GM12873 (cell line): ENCODE results near the gene OCA2.

Experiments
- CTCF ChIP-seq: IDR thresholded peaks from 2 replicates; pipeline ENCODE4 v1.5.1; 2012; ENCODE audit warnings: low read depth, mild to moderate bottlenecking, moderate library complexity, low read length, control low read depth; ENCODE audit not compliant: insufficient read depth; ENCODE audit errors: missing control alignments

The OCA2 gene

GRCh38 chr15:28098766-28099554, at the start of gene OCA2:
Gene OCA2 (minus strand): TSS chr15:28099315. CDS start chr15:28081874, 17,441 bp downstream.
- TF ChIP-seq CTCF = peak; percentile 28

GRCh38 chr15:28147801-28148200, 48.7 kb upstream of the OCA2 start:
- no peak for TF ChIP-seq CTCF

- no peak for TF ChIP-seq CTCF
Measured at GRCh38 chr15:28140062-28140461, 40.9 kb upstream of the OCA2 start.

GRCh38 chr15:28133281-28133680, 34.2 kb upstream of the OCA2 start:
- no peak for TF ChIP-seq CTCF

GRCh38 chr15:28132524-28133275, 33.6 kb upstream of the OCA2 start:
- no peak for TF ChIP-seq CTCF

GRCh38 chr15:28131946-28132345, 32.8 kb upstream of the OCA2 start:
- no peak for TF ChIP-seq CTCF

GRCh38 chr15:28131400-28131799, 32.3 kb upstream of the OCA2 start:
- no peak for TF ChIP-seq CTCF
